K562 (cell line): ENCODE measurements around the gene ETV7.

Experiments used
- ARID1B ChIP-seq: fragments of 450-650 bp; IDR thresholded peaks from 2 replicates; pipeline ENCODE4 v1.6.1; 2016; ENCODE audit warnings: antibody characterized with exemption, mild to moderate bottlenecking, inconsistent platforms
- CBFB ChIP-seq: sonication (generic); formaldehyde crosslinking; IDR thresholded peaks from 2 replicates; pipeline ENCODE4 v1.4.0; 2020; ENCODE audit warnings: mild to moderate bottlenecking, missing genetic modification reagents
- CHD1 ChIP-seq: fragments of 200-600 bp; sonication (generic); IDR thresholded peaks from one replicate; pipeline ENCODE4 v1.6.1; 2012; ENCODE audit warnings: mild to moderate bottlenecking, moderate library complexity, low read length, inconsistent platforms
- EP400 ChIP-seq: fragments of 450-650 bp; IDR thresholded peaks from 2 replicates; pipeline ENCODE4 v1.6.1; 2017; ENCODE audit warnings: antibody characterized with exemption, mild to moderate bottlenecking, moderate library complexity
- GMEB1 ChIP-seq: fragments of 250-450 bp; sonication (Bioruptor Pico); IDR thresholded peaks from 2 replicates; pipeline ENCODE4 v1.4.0; 2020; ENCODE audit warnings: mild to moderate bottlenecking
- IRF2 ChIP-seq: sonication (generic); formaldehyde crosslinking; IDR thresholded peaks from 2 replicates; pipeline ENCODE4 v1.8.1; 2022; ENCODE audit warnings: mild to moderate bottlenecking, missing genetic modification reagents
- MAX ChIP-seq: sonication (generic); formaldehyde crosslinking; IDR thresholded peaks from 2 replicates; pipeline ENCODE4 v1.9.0; 2022; ENCODE audit warnings: mild to moderate bottlenecking, missing genetic modification reagents
- NFYB ChIP-seq: IDR thresholded peaks from 2 replicates; pipeline ENCODE4 v1.6.1; 2011; ENCODE audit warnings: mild to moderate bottlenecking, moderate library complexity; ENCODE audit not compliant: insufficient read length; ENCODE audit errors: extremely low read depth
- POLR2AphosphoS5 ChIP-seq: IDR thresholded peaks from 2 replicates; pipeline ENCODE4 v1.6.1; 2011; ENCODE audit warnings: mild to moderate bottlenecking, low read depth, low read length, moderate library complexity; ENCODE audit not compliant: control insufficient read depth, insufficient read depth
- PTRF ChIP-seq: fragments of 450-650 bp; IDR thresholded peaks from 2 replicates; pipeline ENCODE4 v1.6.1; 2016; ENCODE audit warnings: mild to moderate bottlenecking, missing genetic modification characterization, missing compliant biosample characterization
- ZBTB40 ChIP-seq, 2 experiments: fragments of 450-650 bp in 1 of 2; sonication (generic) in 1 of 2; formaldehyde crosslinking in 1 of 2; IDR thresholded peaks; 2 replicates each; pipeline versions ENCODE4 v1.7.1 to v1.9.0; 2016 to 2022; ENCODE audit warnings: inconsistent platforms in 1 of 2, mild to moderate bottlenecking in 1 of 2, missing genetic modification reagents in 1 of 2

GRCh38 chr6:36350681-36351571 lies 36.5 kb downstream of the ETV7 start:
- peak; percentile 89 for TF ChIP-seq POLR2AphosphoS5
- no peak for TF ChIP-seq CHD1
- peak; percentile 97 for TF ChIP-seq ARID1B
- peak; percentile 51 for TF ChIP-seq EP400
- peak; percentile 51; the same call in 1 of the 2 replicates for TF ChIP-seq GMEB1 (CRISPR knock-in tag)
- TF ChIP-seq NFYB, result no peak
- peak; percentile 82; the same call in 1 of the 2 replicates for TF ChIP-seq CBFB (CRISPR knock-in tag)
- TF ChIP-seq ZBTB40 (IDR thresholded peaks at IDR 0.05), result no peak
- TF ChIP-seq ZBTB40 (CRISPR knock-in tag; IDR thresholded peaks at IDR 0.05), result no peak
- no peak for TF ChIP-seq PTRF (tag)
- peak; percentile 84 for TF ChIP-seq MAX (CRISPR knock-in tag)
- no peak for TF ChIP-seq IRF2 (CRISPR knock-in tag)
